CD4-positive, alpha-beta T cell treated with Interleukin-6 for 4 hours (primary cell): ENCODE results near the gene SPOCK2.

ENCODE experiments used
- DNase-seq: peaks from one replicate; pipeline ENCODE4 v3.0.0-alpha.2; 2020; ENCODE audit warnings: mixed read lengths

The SPOCK2 gene

DNA sequence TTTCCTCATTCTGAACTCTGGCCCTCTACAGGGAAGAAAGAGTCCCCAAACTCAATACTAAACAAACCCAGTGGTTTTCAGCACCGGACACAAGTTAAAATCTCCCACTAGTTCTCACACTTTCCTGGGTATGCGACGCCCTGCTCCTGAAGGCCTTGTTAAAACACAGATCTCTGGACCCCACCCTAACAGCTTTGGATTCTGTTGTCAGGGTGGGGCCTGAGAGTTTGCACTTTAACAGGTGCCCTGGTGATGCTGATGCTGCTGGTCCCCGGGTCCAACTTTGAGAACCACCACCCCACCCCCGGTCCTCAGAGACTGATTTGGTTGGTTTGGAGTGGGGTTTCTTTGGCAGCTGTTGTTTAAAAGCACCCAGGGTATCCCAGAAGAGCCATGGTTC lies 62.5 kb downstream of the SPOCK2 start:
- no peak for DNase-seq

DNA sequence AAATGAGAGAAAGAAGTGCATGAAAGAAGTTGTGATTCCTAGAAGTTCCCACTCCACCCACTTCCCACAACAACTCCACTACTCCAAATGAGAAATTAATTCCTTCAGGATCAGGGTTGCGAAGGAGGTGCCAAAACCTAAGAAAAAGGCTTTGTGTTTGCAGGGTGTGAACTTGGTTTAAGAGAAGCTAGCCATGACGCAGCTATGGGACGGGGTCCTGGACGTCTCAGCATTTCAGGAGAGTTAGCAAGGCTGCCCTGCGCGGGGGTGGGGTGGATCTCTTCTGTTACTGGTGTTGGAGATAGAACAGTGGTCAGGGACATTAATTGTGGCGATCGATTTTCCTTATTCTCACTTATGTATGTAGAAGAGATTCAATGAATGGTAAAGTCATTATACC lies 63.0 kb downstream of the SPOCK2 start:
- no peak for DNase-seq

DNA sequence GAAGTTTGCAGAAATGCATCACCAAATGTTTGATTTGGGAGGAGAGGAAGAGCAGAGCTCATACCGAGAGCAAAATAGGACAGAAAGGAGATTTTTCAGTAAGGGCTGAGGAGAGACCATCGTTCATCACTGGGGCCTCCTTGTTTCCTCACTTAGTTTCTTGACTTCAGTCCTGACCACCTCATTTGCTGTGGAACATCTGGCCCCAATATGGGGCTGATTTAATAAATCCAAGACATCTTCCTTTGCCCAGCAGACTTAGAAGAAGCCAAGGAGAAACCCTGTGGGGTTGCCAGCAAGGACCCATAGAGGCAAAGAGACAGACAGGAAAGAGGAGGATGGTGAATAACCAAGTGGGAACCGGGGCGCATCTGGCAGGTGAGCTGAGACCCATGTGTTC lies 63.8 kb downstream of the SPOCK2 start:
- no peak for DNase-seq

DNA sequence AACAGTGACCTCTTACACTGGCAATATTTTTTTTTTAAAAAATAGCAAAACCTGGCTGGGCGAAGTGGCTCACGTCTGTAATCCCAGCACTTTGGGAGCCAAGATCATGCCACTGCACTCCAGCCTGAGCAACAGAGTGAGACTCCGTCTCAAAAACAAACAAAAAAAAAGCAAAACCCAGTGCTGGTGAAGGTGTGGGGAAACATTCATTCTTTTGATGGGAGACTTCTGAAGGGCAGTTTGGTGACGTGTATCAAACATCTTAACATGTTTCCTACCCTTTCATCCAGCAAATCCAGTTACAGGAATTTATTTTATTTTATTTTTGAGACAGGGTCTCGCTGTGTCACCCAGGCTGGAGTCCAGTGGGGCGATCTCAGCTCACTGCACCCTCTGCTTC lies 66.1 kb downstream of the SPOCK2 start:
- DNase-seq: no peak

DNA sequence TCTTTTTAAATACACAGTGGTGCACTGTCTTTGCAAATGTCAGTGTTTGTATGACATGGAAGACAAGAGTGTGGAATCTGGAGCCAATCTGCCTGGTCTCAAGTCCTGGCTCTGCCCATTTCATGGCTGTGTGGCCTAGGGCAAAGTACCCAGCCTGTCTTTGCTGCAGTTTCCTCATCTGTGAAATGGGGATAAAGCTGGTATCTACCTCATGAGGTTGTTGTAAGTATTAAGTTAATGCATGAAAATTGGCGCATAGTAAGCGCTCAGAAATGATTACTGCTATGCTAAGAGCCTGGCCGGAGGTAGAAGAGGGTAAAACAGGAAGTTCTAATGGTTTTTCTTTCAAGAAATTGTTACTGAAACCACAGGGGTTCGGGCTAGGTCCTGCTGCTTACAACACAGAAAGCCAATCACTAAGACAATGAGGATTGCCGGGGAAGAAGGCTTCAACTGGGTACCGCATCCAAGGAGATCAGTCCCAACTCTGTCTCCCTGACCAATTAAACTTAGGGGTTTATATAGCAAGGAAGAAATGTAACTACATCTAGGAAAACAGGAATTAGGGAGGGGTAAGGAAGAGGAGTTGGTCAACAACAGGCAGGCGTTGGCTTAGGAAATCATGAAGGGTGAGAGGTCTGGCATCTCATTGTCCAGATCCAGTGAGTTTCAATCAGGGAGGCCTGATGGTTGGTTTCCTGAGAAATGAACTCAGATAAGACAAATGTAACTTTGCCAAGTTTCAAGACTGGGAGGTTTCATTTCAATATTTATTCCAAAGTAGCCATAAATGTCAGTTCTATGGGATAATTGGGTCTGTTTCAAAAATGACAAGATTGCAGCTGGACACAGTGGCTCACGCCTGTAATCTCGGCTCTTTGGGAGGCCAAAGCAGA lies 67.2 kb downstream of the SPOCK2 start:
- no peak for DNase-seq

DNA sequence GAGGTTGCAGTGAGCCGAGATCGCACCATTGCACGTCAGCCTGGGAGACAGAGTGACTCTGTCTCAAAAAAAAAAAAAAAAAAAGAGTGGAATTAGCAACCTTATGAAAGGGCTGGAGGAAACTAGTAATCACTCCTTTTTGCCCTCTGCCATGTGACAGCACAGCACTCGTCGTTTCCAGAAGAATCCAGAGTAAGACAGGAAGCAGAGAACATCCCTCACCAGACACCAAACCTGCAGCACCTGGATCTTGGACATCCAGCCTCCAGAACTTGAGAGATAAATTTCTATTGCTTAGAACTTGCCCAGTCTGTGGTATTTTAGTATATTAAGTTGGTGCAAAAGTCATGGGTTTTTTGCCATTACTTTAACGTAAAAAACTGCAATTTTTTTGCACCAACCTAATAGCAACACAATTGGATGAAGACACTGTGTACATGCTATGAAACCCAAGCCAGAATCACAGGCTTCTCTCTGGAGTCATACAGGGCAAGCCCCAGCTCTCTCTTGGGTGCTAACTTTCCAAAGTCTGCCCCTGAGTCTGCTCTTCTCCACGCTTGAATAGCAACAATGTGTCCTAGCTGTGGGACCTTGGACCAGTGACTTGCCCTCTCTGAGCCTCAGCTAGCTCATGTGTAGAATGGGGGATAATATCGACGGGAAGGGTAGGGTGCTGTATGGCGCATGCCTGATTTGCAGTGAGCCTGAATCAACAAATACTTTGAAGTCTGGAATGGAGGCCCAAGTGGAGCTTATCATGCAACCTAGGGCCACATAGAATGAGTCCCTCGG lies 69.1 kb downstream of the SPOCK2 start:
- no peak for DNase-seq

DNA sequence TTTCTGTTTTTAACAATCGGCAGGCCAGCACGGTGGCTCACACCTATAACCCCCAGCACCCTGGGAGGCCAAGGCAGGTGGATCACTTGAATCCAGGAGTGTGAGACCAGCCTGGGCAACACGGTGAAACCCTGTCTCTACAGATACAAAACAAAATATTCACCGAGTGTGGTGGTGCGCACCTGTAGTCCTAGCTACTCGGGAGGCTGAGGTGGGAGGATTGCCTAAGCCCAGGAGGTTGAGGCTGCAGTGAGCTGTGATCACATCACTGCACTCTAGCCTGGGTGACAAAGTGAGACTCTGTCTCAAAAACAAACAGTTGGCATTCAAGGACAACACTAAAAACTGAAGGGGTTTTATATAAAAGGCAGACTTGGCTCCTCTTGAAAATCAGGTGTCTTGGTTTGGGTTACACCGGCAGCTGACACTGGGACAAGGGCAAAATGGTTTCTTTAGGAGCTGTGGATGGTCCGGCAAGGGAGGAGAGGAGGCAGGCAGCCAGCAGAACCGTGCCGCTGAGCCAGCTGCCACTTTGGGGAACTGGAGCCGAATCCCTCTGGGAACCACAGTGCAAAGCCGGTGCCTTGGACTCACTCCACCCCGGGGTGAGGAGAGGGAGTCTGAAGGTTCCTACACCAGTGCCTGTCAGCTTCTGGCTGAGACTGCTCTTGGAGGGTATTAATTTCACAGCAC lies 71.6 kb downstream of the SPOCK2 start:
- DNase-seq: no peak

DNA sequence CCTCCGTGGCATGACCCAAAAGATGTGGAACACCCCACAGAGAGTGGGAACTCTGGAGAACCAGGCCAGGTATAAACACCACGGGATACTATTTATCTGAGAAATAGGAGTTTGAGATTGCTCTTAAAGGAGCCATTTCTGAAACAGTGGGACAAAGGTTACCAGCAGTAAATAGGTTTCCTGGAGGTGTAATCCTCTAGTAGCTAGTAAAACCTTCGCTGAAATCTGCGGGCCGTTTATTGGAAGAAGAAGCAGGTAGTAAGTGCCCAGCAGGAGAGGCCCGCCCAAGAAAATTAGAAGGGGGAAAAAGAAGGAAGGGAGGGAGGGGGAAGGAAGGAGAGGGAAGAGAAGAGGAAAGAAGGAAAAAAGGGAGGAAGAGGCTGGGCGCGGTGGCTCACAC lies 72.5 kb downstream of the SPOCK2 start:
- no peak for DNase-seq

DNA sequence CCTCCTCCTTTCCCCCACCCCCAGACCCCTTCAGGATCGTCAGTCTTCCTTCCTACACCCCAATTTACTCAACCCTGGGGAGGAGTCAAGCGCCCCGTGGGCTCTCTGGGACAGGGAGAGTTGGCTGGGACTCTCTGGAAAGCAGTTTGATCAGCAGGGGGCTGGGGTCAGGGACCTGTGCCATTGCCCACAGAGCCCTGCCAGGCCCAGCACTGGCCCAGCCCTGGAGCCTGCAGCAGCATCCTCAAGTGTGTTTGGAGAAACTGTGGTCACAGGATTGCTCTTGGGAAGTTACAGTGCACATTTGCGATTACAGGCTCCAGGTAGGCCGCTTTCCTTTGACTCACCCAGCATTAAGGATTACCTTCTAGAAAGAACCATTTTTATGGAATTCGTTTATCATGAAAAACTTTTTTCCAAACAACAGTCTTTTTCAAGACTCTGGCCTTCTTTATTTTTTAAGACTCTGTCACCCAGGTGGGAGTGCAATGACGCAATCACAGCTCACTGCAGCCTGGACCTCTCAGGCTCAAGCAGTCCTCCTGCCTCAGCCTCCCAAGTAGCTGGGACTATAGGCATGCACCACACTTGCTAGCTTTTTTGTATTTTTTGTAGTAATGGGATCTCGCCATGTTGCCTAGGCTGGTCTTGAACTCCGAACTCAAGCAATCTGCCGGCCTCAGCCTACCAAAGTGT lies 73.4 kb downstream of the SPOCK2 start:
- DNase-seq: no peak

DNA sequence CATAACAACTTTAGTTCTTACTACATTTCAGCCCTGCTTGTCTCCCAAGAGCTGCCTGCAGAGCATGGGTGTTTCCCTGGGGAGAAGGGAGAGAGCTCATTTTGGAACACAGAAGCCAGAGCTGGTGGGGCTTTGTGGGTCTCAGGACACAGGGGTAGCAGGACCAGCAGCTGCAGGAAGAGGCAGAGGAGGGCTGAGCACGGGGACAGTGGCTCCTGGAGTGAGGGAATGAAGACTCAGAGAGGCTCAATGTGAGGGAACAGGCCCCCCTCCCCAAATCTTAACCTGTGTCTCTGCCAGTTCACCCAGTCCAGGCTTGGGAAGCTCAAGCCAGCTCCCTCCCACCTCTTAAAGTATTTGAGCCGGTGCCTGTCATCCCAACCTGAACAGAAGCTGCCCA lies 74.2 kb downstream of the SPOCK2 start:
- no peak for DNase-seq

DNA sequence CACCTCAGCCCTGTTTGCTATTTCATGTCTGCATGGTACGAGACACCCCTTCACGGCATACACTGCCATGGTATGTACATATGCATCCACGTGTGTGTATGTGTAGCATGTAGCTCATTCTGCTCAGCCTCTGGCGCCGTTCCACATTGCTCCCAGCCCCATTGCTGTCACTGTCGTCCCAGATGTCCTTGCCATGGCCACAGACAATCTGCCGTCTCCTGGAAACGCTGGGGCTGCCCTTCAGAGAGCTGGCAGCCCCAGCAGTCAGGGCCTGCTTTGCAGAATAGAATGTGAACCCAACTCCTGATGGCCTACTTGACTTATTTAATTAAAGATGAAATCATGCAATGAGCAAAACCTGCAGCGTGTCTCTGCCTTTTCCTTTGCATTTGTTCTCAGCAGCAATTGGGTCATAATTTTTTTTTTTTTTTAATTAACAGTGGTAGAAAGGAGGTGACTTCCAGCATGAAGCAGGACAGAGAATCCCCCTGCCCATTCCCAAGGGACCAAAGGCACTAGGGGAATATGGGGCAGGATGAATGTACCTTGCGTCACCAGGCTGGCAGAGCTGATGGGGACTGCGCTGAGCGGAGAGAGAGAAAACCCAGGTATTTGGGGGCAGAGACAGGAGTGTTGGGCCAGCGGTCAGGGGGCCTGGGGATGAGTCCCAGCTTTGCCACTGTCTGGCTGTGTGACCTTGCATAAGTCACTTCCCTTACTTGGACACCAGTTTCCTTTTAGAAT lies 75.0 kb downstream of the SPOCK2 start:
- no peak for DNase-seq

DNA sequence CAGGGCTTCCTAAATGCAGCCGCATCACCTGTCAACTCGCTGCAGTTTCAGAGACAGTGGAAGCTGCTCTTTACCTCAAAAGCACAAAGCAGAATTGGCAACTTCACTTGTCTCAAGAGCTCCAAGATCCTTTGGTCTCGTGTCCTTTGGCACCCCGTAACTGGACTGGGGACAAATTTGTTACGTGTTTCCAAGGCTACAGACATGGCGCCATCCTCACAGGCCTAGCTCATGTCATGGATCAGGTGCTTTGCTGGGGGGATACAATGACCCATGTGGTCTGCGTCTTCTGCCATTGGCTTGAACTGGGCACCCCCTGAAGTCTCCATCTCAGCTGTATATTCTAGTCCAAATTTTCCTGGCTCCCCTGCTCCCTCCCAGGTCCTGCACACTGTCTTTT lies 75.6 kb downstream of the SPOCK2 start:
- DNase-seq: no peak

DNA sequence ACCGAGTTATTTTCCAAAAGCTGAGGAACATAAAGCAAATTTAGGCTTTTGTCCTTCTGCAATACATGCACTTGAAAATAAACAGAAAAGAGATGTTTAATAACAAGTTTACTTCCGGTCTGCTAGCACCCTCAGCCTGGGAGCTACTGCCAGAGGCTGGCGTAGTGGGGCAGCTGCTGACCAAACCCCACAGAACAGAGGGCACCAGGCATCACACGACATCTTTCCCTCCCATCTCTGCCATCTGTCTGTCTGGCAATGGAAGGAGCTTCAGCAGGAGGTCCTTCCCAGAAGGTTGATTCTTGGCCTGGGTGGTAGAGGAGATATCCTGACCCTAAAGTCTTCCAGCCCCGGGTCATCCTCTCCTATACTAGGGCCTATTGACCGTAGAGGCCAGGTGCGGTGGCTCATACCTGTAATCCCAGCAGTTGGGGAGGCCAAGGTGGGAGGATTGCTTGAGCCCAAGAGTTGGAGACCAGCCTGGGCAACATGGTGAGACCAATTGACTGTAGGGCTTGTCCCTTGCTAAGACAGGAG lies 76.3 kb downstream of the SPOCK2 start:
- DNase-seq: no peak

DNA sequence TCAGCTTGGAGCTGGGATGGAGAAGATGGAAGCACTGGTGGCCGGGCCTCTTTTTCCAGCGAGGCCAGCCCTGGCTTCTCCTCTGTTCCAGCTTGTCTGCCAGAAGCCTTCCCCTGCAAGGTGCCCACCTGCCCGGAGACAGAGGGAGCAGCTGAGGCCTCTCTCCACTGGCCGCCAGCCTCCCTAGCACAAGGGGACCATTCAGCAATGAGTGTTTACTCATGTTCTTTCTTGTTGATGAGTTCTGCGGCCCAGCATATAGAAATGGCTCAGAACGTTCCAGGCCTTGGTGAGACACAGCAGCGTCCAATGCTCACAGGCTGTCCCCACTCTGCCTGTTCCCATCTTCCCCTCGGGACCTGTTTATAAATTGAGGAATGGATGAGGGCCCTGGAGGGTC lies 76.9 kb downstream of the SPOCK2 start:
- DNase-seq: no peak

DNA sequence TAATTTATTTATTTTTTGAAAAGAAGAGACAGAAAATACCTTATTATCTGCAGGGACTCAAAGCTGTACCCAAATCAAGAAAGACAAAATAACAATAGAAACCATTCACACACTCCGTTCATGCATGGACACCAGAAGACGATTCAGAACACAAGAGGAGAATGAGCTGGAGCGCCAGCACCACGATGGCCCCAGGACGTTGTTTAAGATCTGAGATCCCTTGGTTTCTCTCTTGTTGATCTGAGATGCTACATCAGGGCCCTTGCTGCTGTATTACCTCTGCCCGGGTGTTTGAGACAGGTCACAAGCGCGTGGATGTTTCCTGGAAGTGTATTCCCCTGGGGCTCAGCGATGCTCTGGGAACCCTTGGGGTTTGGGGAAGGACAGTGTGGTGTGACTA lies 77.3 kb downstream of the SPOCK2 start:
- no peak for DNase-seq

DNA sequence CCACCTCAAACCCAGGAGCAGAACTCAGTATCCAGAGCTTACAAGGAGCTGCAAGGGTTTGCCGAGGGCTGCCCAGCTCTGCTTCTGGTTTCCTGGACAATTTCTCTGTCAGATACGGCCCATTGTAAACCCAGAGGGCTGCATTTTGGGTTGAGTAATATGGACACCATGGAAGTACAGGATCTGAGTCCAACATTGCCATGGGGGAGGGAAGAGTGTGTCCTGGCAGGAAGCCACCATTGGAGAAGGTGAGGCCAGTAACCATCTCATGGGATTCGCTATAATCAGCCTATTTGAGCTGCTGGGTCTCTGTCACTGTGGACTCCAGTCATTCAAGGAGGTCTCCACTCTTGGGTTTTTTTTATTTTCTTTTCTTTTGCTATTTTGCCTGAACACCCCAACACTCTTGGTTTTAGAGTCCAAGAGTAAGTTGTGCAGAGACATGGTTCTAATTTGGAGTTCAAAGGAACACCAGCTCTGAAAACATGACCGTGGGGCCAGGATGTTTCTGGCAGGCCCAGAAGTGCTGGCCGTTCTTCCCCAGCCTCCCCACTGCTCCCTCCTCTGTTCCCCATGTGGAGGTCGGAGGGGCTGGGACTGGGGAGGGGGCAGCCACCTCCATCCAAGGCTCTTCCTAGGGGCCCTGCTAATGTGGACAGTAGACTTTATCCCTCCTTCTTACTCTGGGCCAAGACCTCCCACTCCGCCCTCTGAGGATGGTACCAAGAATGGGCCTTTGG lies 77.9 kb downstream of the SPOCK2 start:
- no peak for DNase-seq

DNA sequence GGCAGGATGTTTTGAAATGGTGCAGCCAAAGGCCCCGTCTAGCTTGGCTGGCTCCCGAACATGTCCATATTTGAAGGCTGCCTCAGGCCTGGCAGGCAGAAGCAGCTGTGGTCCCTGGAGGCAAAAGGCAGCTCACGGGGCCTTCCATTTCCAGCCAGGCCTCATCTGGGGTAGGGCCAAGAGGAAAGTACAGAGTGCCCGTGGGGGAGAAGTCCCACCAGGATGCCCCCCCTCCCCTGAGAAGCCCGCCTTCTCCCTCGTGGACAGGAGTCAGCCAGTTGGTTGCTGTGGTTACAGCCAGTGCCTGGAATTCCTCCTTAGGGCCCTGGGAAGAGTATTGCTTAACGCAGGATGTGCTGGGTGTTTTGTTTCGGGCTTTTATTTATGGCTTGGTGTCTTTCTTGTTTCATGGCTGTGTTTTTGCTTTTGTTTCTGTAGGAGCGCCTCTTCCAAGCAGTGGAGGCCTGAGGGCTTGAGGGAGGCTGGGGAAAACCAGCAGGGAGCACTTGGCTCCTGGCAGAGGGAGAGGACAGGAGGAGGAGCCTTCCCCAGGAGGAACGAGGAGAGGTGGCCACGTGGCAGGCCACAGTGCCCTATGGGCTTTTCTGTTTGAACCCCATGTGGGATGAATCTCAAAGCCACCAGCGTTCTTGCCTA lies 78.8 kb downstream of the SPOCK2 start:
- DNase-seq: no peak

DNA sequence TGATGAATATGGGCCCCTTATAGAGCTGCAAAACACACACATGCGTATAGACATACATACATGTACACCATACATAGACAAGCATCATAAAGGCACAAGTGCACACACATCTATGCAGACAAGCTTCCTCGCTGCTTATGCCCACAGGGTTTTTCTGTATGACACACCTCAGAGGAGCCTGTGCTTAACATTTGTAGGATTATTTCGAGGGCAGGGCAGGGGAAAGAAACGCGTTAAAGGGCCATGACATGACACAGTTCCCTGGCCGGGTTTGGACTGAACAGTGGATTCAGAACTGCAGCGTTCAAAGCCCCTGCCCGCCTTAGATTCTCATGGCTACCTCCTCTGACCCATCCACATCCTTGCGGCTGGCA lies 79.3 kb downstream of the SPOCK2 start:
- DNase-seq: no peak
